ENCODE data around the gene IFITM2. TPM values are rescaled to one million over a fixed set of nuclear protein-coding genes. Genes with fewer than 3 reads are reported as not detected.

The IFITM2 gene
- total and polyA plus RNA-seq, 2 of the 13 experiments (the other 11 are each of a cell fraction or from before 2014, with no cell fraction given): 13.8 to 267 TPM

DNA sequence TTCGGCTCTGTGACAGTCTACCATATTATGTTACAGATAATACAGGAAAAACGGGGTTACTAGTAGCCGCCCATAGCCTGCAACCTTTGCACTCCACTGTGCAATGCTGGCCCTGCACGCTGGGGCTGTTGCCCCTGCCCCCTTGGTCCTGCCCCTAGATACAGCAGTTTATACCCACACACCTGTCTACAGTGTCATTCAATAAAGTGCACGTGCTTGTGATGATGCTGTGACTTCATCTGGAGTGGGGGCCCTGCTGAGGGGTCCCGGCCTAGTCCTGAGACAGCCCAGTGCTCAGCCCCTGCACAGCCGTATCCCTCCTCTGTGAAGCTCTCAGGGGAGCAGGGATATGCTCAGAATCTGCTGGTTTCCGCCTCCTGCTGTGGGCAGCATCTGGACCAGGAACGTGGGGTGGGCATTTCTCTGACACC is 7.5 kb downstream of the IFITM2 start (continued):
- TF ChIP-seq, protein P1, sequence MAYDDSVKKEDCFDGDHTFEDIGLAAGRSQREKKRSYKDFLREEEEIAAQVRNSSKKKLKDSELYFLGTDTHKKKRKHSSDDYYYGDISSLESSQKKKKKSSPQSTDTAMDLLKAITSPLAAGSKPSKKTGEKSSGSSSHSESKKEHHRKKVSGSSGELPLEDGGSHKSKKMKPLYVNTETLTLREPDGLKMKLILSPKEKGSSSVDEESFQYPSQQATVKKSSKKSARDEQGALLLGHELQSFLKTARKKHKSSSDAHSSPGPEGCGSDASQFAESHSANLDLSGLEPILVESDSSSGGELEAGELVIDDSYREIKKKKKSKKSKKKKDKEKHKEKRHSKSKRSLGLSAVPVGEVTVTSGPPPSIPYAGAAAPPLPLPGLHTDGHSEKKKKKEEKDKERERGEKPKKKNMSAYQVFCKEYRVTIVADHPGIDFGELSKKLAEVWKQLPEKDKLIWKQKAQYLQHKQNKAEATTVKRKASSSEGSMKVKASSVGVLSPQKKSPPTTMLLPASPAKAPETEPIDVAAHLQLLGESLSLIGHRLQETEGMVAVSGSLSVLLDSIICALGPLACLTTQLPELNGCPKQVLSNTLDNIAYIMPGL (CRISPR knock-in tag; IDR thresholded peaks at IDR 0.05; ENCODE audit: borderline replicate concordance in 1 of 2, low read depth in 1 of 2): no peak
- TF ChIP-seq, protein P2, sequence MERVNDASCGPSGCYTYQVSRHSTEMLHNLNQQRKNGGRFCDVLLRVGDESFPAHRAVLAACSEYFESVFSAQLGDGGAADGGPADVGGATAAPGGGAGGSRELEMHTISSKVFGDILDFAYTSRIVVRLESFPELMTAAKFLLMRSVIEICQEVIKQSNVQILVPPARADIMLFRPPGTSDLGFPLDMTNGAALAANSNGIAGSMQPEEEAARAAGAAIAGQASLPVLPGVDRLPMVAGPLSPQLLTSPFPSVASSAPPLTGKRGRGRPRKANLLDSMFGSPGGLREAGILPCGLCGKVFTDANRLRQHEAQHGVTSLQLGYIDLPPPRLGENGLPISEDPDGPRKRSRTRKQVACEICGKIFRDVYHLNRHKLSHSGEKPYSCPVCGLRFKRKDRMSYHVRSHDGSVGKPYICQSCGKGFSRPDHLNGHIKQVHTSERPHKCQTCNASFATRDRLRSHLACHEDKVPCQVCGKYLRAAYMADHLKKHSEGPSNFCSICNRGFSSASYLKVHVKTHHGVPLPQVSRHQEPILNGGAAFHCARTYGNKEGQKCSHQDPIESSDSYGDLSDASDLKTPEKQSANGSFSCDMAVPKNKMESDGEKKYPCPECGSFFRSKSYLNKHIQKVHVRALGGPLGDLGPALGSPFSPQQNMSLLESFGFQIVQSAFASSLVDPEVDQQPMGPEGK (CRISPR knock-in tag; IDR thresholded peaks at IDR 0.05): peak; percentile 62
- no peak for TF ChIP-seq ZNF256 (CRISPR knock-in tag; conservative IDR thresholded peaks at IDR 0.05)
- no peak for TF ChIP-seq TEAD2 (CRISPR knock-in tag; IDR thresholded peaks at IDR 0.05)
- TF ChIP-seq ZNF138 (CRISPR knock-in tag; IDR thresholded peaks at IDR 0.05; ENCODE audit: low read depth): no peak
- no peak for TF ChIP-seq ZNF292 (CRISPR knock-in tag; IDR thresholded peaks at IDR 0.05; ENCODE audit: borderline replicate concordance, low read depth)
- TF ChIP-seq TOPORS (CRISPR knock-in tag; IDR thresholded peaks at IDR 0.05): no peak
- TF ChIP-seq ZFP36L1 (CRISPR knock-in tag; IDR thresholded peaks at IDR 0.05): no peak
- no peak for TF ChIP-seq SOX13 (IDR thresholded peaks at IDR 0.05)
- 0 out of 4 replicates have a peak, but pooled peaks of 1 of the 2 experiments have one; percentile 10 for TF ChIP-seq SOX13 (CRISPR knock-in tag; conservative IDR thresholded peaks at IDR 0.05 in 1 of 2, IDR thresholded peaks at IDR 0.05 in 1 of 2)
- TF ChIP-seq, protein P3, sequence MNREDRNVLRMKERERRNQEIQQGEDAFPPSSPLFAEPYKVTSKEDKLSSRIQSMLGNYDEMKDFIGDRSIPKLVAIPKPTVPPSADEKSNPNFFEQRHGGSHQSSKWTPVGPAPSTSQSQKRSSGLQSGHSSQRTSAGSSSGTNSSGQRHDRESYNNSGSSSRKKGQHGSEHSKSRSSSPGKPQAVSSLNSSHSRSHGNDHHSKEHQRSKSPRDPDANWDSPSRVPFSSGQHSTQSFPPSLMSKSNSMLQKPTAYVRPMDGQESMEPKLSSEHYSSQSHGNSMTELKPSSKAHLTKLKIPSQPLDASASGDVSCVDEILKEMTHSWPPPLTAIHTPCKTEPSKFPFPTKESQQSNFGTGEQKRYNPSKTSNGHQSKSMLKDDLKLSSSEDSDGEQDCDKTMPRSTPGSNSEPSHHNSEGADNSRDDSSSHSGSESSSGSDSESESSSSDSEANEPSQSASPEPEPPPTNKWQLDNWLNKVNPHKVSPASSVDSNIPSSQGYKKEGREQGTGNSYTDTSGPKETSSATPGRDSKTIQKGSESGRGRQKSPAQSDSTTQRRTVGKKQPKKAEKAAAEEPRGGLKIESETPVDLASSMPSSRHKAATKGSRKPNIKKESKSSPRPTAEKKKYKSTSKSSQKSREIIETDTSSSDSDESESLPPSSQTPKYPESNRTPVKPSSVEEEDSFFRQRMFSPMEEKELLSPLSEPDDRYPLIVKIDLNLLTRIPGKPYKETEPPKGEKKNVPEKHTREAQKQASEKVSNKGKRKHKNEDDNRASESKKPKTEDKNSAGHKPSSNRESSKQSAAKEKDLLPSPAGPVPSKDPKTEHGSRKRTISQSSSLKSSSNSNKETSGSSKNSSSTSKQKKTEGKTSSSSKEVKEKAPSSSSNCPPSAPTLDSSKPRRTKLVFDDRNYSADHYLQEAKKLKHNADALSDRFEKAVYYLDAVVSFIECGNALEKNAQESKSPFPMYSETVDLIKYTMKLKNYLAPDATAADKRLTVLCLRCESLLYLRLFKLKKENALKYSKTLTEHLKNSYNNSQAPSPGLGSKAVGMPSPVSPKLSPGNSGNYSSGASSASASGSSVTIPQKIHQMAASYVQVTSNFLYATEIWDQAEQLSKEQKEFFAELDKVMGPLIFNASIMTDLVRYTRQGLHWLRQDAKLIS (CRISPR knock-in tag; IDR thresholded peaks at IDR 0.05): no peak
- TF ChIP-seq KLF9 (CRISPR knock-in tag; IDR thresholded peaks at IDR 0.05; ENCODE audit: low read depth): no peak
- TF ChIP-seq ZNF792 (CRISPR knock-in tag; IDR thresholded peaks at IDR 0.05): no peak
- TF ChIP-seq, protein P4, sequence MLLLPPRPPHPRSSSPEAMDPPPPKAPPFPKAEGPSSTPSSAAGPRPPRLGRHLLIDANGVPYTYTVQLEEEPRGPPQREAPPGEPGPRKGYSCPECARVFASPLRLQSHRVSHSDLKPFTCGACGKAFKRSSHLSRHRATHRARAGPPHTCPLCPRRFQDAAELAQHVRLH (CRISPR knock-in tag; IDR thresholded peaks at IDR 0.05; ENCODE audit: borderline replicate concordance, low read depth): no peak
- TF ChIP-seq ZNF614 (CRISPR knock-in tag; IDR thresholded peaks at IDR 0.05; ENCODE audit: borderline replicate concordance): no peak
- TF ChIP-seq KDM5B (CRISPR knock-in tag; IDR thresholded peaks at IDR 0.05; ENCODE audit: borderline replicate concordance): peak; percentile 27; the same call in 1 of the 2 replicates
- TF ChIP-seq ZC3H4 (CRISPR knock-in tag; IDR thresholded peaks at IDR 0.05; ENCODE audit: borderline replicate concordance): no peak
- no peak for TF ChIP-seq ZNF878 (CRISPR knock-in tag; IDR thresholded peaks at IDR 0.05)
- no peak for TF ChIP-seq SSRP1 (CRISPR knock-in tag; IDR thresholded peaks at IDR 0.05)
- TF ChIP-seq CEBPB (IDR thresholded peaks at IDR 0.05; ENCODE audit: borderline replicate concordance, low read depth, low read length): peak; percentile 16; the same call in 1 of the 2 replicates
- TF ChIP-seq MTA3 (CRISPR knock-in tag; IDR thresholded peaks at IDR 0.05): no peak
- no peak for TF ChIP-seq CREB1 (IDR thresholded peaks at IDR 0.05)
- no peak for TF ChIP-seq CREB1 (CRISPR knock-in tag; IDR thresholded peaks at IDR 0.05)

Measured in HepG2 (cell line).